Measurements from ENCODE around the gene TBXAS1.

- TF ChIP-seq, protein P1, sequence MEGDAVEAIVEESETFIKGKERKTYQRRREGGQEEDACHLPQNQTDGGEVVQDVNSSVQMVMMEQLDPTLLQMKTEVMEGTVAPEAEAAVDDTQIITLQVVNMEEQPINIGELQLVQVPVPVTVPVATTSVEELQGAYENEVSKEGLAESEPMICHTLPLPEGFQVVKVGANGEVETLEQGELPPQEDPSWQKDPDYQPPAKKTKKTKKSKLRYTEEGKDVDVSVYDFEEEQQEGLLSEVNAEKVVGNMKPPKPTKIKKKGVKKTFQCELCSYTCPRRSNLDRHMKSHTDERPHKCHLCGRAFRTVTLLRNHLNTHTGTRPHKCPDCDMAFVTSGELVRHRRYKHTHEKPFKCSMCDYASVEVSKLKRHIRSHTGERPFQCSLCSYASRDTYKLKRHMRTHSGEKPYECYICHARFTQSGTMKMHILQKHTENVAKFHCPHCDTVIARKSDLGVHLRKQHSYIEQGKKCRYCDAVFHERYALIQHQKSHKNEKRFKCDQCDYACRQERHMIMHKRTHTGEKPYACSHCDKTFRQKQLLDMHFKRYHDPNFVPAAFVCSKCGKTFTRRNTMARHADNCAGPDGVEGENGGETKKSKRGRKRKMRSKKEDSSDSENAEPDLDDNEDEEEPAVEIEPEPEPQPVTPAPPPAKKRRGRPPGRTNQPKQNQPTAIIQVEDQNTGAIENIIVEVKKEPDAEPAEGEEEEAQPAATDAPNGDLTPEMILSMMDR (conservative IDR thresholded peaks at IDR 0.05), result no peak
- TF ChIP-seq EZH2 (IDR thresholded peaks at IDR 0.05; ENCODE audit: low read depth), result no peak
Observed at GRCh38 chr7:139999516-139999915, 170.5 kb downstream of the TBXAS1 start.
